OCI-LY7 (cell line): ENCODE results near the gene KRTAP10-10. TPM values are rescaled to one million over a fixed set of nuclear protein-coding genes. Genes with fewer than 3 reads are reported as not detected.

ENCODE experiments used
- BruUV-seq: library from RNA; stranded (reverse); fragments of 400-500 nt; replicated peaks from 2 replicates; lab custom pipeline; 2021; lab: Mats Ljungman, UMichigan
- CTCF ChIA-PET: fragments of 300-600 bp; sonication (Branson Sonifier 250); formaldehyde crosslinking; loops from one replicate; lab custom pipeline; 2022; ENCODE audit warnings: antibody characterized with exemption; ENCODE audit not compliant: unreplicated experiment; lab: Charles Lee
- POLR2A ChIA-PET: fragments of 300-600 bp; sonication (Branson Sonifier 250); formaldehyde crosslinking; loops from one replicate; lab custom pipeline; 2022; ENCODE audit warnings: antibody characterized with exemption; lab: Charles Lee
- DNase-seq: peaks from one replicate; pipeline ENCODE4 v3.0.0-alpha.2; 2015; ENCODE audit warnings: low spot score
- H2AFZ ChIP-seq: fragments of 200-600 bp; sonication (generic), shearing (Covaris generic); 2 replicates; pipeline ENCODE4 v1.6.1; 2014; ENCODE audit warnings: mild to moderate bottlenecking, antibody characterized with exemption, low read length, moderate library complexity
- H3K27ac ChIP-seq: fragments of 200-600 bp; sonication (generic); 2 replicates; pipeline ENCODE4 v1.5.1; 2014; ENCODE audit warnings: mixed run types, low read depth, mild to moderate bottlenecking, moderate library complexity, low read length, inconsistent platforms; ENCODE audit not compliant: poor library complexity, severe bottlenecking
- H3K36me3 ChIP-seq: fragments of 200-600 bp; sonication (generic); 2 replicates; pipeline ENCODE4 v1.6.1; 2014; ENCODE audit warnings: mild to moderate bottlenecking, antibody characterized with exemption, low read length, moderate library complexity, mixed read lengths; ENCODE audit not compliant: insufficient read depth
- H3K4me1 ChIP-seq: fragments of 200-600 bp; sonication (generic); 2 replicates; pipeline ENCODE4 v1.5.1; 2014; ENCODE audit warnings: mild to moderate bottlenecking, low read length; ENCODE audit not compliant: insufficient read depth, poor library complexity, severe bottlenecking
- H3K4me2 ChIP-seq: fragments of 200-600 bp; sonication (generic); 2 replicates; pipeline ENCODE4 v1.6.1; 2014; ENCODE audit warnings: mild to moderate bottlenecking, low read length
- H3K4me3 ChIP-seq: fragments of 200-600 bp; sonication (generic); 2 replicates; pipeline ENCODE4 v1.5.1; 2014; ENCODE audit warnings: mild to moderate bottlenecking, low read depth, low read length; ENCODE audit not compliant: poor library complexity, severe bottlenecking
- H3K79me2 ChIP-seq: fragments of 200-600 bp; sonication (generic); 2 replicates; pipeline ENCODE4 v1.6.1; 2016; ENCODE audit warnings: low read depth, mild to moderate bottlenecking, low read length, moderate library complexity, mixed read lengths; ENCODE audit not compliant: insufficient read depth
- H3K9me2 ChIP-seq: fragments of 200-600 bp; sonication (generic); 2 replicates; pipeline ENCODE4 v1.6.1; 2016; ENCODE audit warnings: mild to moderate bottlenecking, low read length, mixed read lengths; ENCODE audit not compliant: insufficient read depth
- H3K9me3 ChIP-seq: fragments of 200-600 bp; sonication (generic); 2 replicates; pipeline ENCODE4 v1.6.1; 2014; ENCODE audit warnings: mild to moderate bottlenecking, mixed run types, low read length, mixed read lengths
- H4K20me1 ChIP-seq: fragments of 200-600 bp; sonication (generic); 2 replicates; pipeline ENCODE4 v1.6.1; 2014; ENCODE audit warnings: mild to moderate bottlenecking, antibody characterized with exemption, low read length, moderate library complexity, mixed read lengths; ENCODE audit not compliant: insufficient read depth
- EZH2phosphoT487 ChIP-seq: fragments of 200-600 bp; sonication (generic); IDR thresholded peaks from 2 replicates; pipeline ENCODE4 v1.6.1; 2018; ENCODE audit warnings: low read depth, borderline replicate concordance, mild to moderate bottlenecking, mixed run types, antibody characterized with exemption, low read length, moderate library complexity, mixed read lengths
- intact Hi-C: fragments of 100-400 bp; cut with micrococcal nuclease; formaldehyde crosslinking; loops from one replicate; pipeline ENCODE4 v1.10.0; 2022; ENCODE audit not compliant: unreplicated experiment
- total RNA-seq, 2 experiments: library from RNA; depleted of rRNA in 1 of 2; stranded (reverse); fragments of >200 nt in 1 of 2; shearing (Covaris generic) in 1 of 2; gene quantifications; 2 replicates each; pipeline ENCODE4 v1.2.3, GENCODE V29; 2014 to 2022
- TF ChIP-seq, protein P1 (sequence below): fragments of 200-600 bp; sonication (generic); conservative IDR thresholded peaks from 2 replicates; pipeline ENCODE4 v1.5.1; 2014; ENCODE audit warnings: mild to moderate bottlenecking, antibody characterized with exemption, low read length, moderate library complexity, mixed read lengths

Gene KRTAP10-10
- total RNA-seq, 2 experiments from 2014 or later: not detected

DNA sequence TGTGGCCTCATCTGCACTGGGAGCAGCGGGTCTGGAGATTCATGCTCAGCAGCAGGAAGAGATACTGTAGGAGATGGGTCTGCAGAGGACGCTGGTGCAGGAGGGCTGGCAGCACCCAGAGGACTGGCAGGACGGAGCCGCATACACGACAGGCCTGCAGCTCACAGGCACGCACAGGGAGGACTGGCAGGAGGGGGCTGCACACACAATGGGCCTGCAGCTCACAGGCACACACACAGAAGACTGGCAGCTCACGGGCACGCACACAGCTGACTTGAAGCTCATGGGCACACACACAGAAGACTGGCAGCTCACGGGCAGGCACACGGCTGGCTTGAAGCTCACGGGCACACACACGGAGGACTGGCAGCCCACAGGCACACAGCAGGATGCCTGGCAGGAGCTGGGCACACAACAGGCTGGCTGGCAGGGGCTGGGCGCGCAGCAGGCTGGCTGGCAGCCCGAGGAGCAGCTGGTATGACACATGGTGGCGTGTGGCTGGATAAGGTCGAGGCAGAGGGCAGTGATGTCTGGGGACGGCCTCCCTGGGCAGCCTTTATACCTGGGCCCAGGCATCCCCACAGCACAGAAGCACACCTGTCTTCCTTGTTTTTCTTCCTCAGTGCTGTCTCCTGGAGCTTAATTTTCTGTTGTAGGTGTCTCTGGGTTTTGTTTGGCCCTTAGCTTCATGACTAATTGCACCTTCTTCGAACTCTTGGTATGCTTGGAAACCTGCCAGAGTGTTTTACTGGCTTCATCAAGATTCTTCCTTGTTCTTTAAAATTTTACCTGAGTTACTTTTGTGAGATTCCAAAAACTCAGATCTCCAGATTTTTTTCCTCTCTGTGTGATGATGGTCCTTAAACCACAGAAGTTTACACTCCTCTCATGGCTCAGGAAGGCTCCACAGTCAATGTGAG lies 29.5 kb downstream of the KRTAP10-10 start, which contains the start of gene KRTAP12-2:
Gene KRTAP12-2, minus strand, starts transcription at position 527 of the 920 bp plus-strand sequence. Its CDS starts 41 bp downstream, at position 486.
- no peak for DNase-seq
- Histone ChIP-seq H3K4me2 (no peak within 1 kb of the TSS), H4K20me1 (no peaks in the 10 kb centered on the region), H3K9me3 (no peaks in the 10 kb centered on the region), H2AFZ (no peak within 1 kb of the TSS), H3K36me3 (no peaks in the 10 kb centered on the region), H3K4me3 (no peak within 1 kb of the TSS), H3K9me2 (no peaks in the 10 kb centered on the region), H3K79me2 (no peaks in the 10 kb centered on the region), H3K27ac (no peak within 1 kb of the TSS), H3K4me1 (no peaks in the 10 kb centered on the region)
- intact Hi-C loops: no loop called here
- BruUV-seq: no TSS peak
- POLR2A ChIA-PET: no interaction called here
- TF ChIP-seq, protein P1, sequence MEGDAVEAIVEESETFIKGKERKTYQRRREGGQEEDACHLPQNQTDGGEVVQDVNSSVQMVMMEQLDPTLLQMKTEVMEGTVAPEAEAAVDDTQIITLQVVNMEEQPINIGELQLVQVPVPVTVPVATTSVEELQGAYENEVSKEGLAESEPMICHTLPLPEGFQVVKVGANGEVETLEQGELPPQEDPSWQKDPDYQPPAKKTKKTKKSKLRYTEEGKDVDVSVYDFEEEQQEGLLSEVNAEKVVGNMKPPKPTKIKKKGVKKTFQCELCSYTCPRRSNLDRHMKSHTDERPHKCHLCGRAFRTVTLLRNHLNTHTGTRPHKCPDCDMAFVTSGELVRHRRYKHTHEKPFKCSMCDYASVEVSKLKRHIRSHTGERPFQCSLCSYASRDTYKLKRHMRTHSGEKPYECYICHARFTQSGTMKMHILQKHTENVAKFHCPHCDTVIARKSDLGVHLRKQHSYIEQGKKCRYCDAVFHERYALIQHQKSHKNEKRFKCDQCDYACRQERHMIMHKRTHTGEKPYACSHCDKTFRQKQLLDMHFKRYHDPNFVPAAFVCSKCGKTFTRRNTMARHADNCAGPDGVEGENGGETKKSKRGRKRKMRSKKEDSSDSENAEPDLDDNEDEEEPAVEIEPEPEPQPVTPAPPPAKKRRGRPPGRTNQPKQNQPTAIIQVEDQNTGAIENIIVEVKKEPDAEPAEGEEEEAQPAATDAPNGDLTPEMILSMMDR: no peak
- no peak for TF ChIP-seq EZH2phosphoT487
- CTCF ChIA-PET: no interaction called here

DNA sequence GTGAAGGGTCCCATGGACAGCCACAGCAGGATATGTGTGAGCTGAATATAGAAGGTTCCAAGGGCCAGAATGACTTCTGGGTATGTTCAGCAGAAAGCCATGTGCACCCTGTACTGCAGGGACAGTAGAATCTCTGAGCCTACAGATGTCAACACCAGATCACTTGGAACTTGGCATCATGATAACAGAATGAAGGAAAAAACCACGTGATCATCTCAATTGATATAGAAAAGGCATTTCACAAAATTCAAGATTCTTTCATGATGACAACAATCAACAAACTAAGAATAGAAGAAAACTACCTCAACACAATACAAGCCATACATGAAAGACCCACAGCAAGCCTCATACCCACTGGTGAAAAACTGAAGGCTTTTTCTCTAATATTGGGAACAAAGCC lies 30.5 kb downstream of the KRTAP10-10 start:
- Histone ChIP-seq H4K20me1 (no peaks in the 10 kb centered on the region), H3K4me2 (no peak overlapping the region), H3K4me3 (no peak overlapping the region), H2AFZ (no peak overlapping the region), H3K27ac (no peak overlapping the region), H3K79me2 (no peaks in the 10 kb centered on the region), H3K36me3 (no peaks in the 10 kb centered on the region), H3K4me1 (no peaks in the 10 kb centered on the region), H3K9me3 (no peaks in the 10 kb centered on the region), H3K9me2 (no peaks in the 10 kb centered on the region)
- no peak for DNase-seq
- TF ChIP-seq, protein P1: no peak
- BruUV-seq: no TSS peak
- ChIA-PET CTCF (no interaction called here), POLR2A (no interaction called here)
- intact Hi-C loops: no loop called here
